Transverse colon (tissue), 4 donors: ENCODE data around the gene TAL1. TPM values are rescaled to one million over a fixed set of nuclear protein-coding genes. Genes with fewer than 3 reads are reported as not detected.

Experiments
- DNase-seq: peaks from one replicate; pipeline ENCODE4 v3.0.0-alpha.2; 2019
- H3K27ac ChIP-seq, 4 donors: fragments of 200-600 bp; sonication (generic); 2 replicates each; pipeline ENCODE4 v1.5.1; 2016 to 2018; ENCODE audit warnings: inconsistent platforms in 4 of 4
- H3K27me3 ChIP-seq: fragments of 200-600 bp; sonication (generic); 2 replicates; pipeline ENCODE4 v1.5.1; 2017; ENCODE audit warnings: inconsistent platforms
- H3K36me3 ChIP-seq, 4 donors: fragments of 200-600 bp; sonication (generic); 2 replicates each; pipeline ENCODE4 v1.5.1; 2017 to 2019; ENCODE audit warnings: inconsistent platforms in 4 of 4
- H3K4me1 ChIP-seq, 4 donors: fragments of 200-600 bp; sonication (generic); 2 replicates each; pipeline ENCODE4 v1.5.1; 2017 to 2020; ENCODE audit warnings: inconsistent platforms in 4 of 4
- H3K4me3 ChIP-seq, 4 donors: fragments of 200-600 bp; sonication (generic); 1 replicate in 1 of 4; 2 replicates in 3 of 4; pipeline versions ENCODE4 v1.5.1 to v1.6.1; 2017 to 2019; ENCODE audit warnings: inconsistent platforms in 4 of 4
- H3K9me3 ChIP-seq, 2 donors: fragments of 200-600 bp; sonication (generic); 2 replicates each; pipeline ENCODE4 v1.5.1; 2017 to 2019; ENCODE audit warnings: inconsistent platforms in 2 of 2
- EP300 ChIP-seq: sonication (generic); formaldehyde crosslinking; IDR thresholded peaks from one replicate; pipeline ENCODE4 v1.6.1; 2017; ENCODE audit warnings: antibody characterized with exemption, low read depth
- POLR2A ChIP-seq: fragments of 450-650 bp; IDR thresholded peaks from one replicate; pipeline ENCODE4 v1.6.1; 2016; ENCODE audit warnings: antibody characterized with exemption, mild to moderate bottlenecking, moderate library complexity
- POLR2AphosphoS5 ChIP-seq, 3 donors: sonication (generic); formaldehyde crosslinking; IDR thresholded peaks; one replicate each; pipeline ENCODE4 v1.6.1; 2016; ENCODE audit warnings: antibody characterized with exemption in 3 of 3
- WGBS, 2 donors: methylation state at CpG; one replicate each; pipeline ENCODE4 v1.1.5; 2018; ENCODE audit warnings: low coverage in 1 of 2; 5-methylcytosine and 5-hydroxymethylcytosine counted together
- in situ Hi-C, 4 donors: fragments of 200-750 bp; cut with MboI; loops; one replicate each; pipeline versions ENCODE4 v1.15.0 to v1.15.1; 2017; ENCODE audit warnings: low sequenced_read_pairs in 3 of 4, low pct_ligation_motif_present in 1 of 4, low pct_unique_long_range_greater_than_20kb in 1 of 4
- intact Hi-C: fragments of 100-400 bp; cut with DNase I; formaldehyde crosslinking; loops from one replicate; pipeline ENCODE4 v1.15.1; 2023; ENCODE audit warnings: low total_unique reads
- total RNA-seq, 4 donors: library from RNA; depleted of rRNA; stranded (reverse); fragments of >200 nt; gene quantifications; one replicate each; pipeline ENCODE4 v1.1.0, GENCODE V29; 2016
- TF ChIP-seq, protein P1 (sequence below), 5 experiments: fragments of 200-600 bp in 3 of 5; fragments of 450-650 bp in 2 of 5; sonication (generic) in 3 of 5; IDR thresholded peaks; 1 replicate in 2 of 5; 2 replicates in 3 of 5; pipeline ENCODE4 v1.5.1; 2016 to 2017; ENCODE audit warnings: antibody characterized with exemption in 5 of 5, inconsistent platforms in 3 of 5, mild to moderate bottlenecking in 2 of 5, moderate library complexity in 1 of 5

TAL1 gene
- total RNA-seq, 4 donors from 2014 or later = 0.80 to 7.9 (median 1.9) TPM

DNA sequence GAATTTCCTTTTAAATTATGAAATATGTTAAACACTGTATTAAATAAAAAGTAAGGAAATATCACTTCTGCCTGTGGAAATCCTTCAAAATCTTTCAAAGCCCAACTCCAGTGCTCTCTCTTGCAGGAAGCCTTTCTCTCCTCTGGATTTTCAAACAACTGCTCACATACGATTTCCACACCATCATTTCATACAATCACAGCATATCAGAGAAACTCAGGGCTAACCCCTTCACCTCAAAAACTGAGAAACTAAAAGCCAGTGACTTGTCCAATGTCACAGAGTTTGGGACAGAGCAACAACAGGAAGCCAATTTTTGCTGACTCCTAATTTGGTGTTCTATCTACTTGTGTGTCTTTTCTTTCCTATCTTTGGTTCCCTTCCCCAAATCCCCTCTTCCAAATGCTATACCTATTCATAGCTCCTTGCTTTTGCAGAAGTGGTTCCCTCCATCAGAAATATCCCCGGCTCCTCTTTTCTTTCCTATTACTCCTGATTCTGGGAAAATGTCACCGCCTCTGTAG is 12.4 kb upstream of the TAL1 start:
- in situ Hi-C loops (no loop called here), intact Hi-C loops (no loop called here)
- DNase-seq = no peak
- TF ChIP-seq, protein P1, sequence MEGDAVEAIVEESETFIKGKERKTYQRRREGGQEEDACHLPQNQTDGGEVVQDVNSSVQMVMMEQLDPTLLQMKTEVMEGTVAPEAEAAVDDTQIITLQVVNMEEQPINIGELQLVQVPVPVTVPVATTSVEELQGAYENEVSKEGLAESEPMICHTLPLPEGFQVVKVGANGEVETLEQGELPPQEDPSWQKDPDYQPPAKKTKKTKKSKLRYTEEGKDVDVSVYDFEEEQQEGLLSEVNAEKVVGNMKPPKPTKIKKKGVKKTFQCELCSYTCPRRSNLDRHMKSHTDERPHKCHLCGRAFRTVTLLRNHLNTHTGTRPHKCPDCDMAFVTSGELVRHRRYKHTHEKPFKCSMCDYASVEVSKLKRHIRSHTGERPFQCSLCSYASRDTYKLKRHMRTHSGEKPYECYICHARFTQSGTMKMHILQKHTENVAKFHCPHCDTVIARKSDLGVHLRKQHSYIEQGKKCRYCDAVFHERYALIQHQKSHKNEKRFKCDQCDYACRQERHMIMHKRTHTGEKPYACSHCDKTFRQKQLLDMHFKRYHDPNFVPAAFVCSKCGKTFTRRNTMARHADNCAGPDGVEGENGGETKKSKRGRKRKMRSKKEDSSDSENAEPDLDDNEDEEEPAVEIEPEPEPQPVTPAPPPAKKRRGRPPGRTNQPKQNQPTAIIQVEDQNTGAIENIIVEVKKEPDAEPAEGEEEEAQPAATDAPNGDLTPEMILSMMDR (IDR thresholded peaks at IDR 0.05) = no peak
- TF ChIP-seq POLR2A (no peak), POLR2AphosphoS5 (IDR thresholded peaks at IDR 0.05) (no peak), EP300 (no peak)
- Histone ChIP-seq H3K27me3 (peaks cover 24% of the 10 kb centered on the region), H3K4me3 (no peak overlapping the region), H3K27ac (no peak overlapping the region), H3K36me3 (no peaks in the 10 kb centered on the region), H3K9me3 (no peaks in the 10 kb centered on the region), H3K4me1 (no peaks in the 10 kb centered on the region)
- 77 to 81% methylated on average over 3 of the region's 3 CpGs for WGBS, 2 donors

GRCh38 chr1:47243910-47244309 is 11.9 kb upstream of the TAL1 start:
- no peak for DNase-seq
- H3K27me3 ChIP-seq = peaks cover 28% of the 10 kb centered on the region
- H3K4me1 ChIP-seq = no peaks in the 10 kb centered on the region
- H3K4me3 ChIP-seq = no peak overlapping the region
- no peak overlapping the region for H3K27ac ChIP-seq
- WGBS, 2 donors = 74 to 75% methylated on average over 5 of the region's 5 CpGs
- TF ChIP-seq POLR2A = no peak
- TF ChIP-seq, protein P1 (IDR thresholded peaks at IDR 0.05) = no peak
- TF ChIP-seq POLR2AphosphoS5 (IDR thresholded peaks at IDR 0.05) = no peak
- no peak for TF ChIP-seq EP300
- no peaks in the 10 kb centered on the region for H3K36me3 ChIP-seq
- intact Hi-C loops (no loop called here), in situ Hi-C loops (no loop called here)
- H3K9me3 ChIP-seq = no peaks in the 10 kb centered on the region

GRCh38 chr1:47241114-47242113 is 9.4 kb upstream of the TAL1 start:
- no peak for DNase-seq
- intact Hi-C loops (no loop called here), in situ Hi-C loops (no loop called here)
- no peak overlapping the region for H3K27ac ChIP-seq
- no peaks in the 10 kb centered on the region for H3K9me3 ChIP-seq
- no peaks in the 10 kb centered on the region for H3K36me3 ChIP-seq
- no peak overlapping the region for H3K4me3 ChIP-seq
- TF ChIP-seq POLR2A = no peak
- TF ChIP-seq, protein P1 (IDR thresholded peaks at IDR 0.05) = no peak
- H3K27me3 ChIP-seq = peaks cover 39% of the 10 kb centered on the region
- no peaks in the 10 kb centered on the region for H3K4me1 ChIP-seq
- WGBS, 2 donors = 76 to 83% methylated on average over 4 to 11 of the region's 11 CpGs

GRCh38 chr1:47238935-47239592 is 7.0 kb upstream of the TAL1 start:
- in situ Hi-C loops = no loop called here
- intact Hi-C loops = no loop called here
- Histone ChIP-seq H3K9me3 (no peaks in the 10 kb centered on the region), H3K27ac (no peak overlapping the region), H3K4me1 (no peaks in the 10 kb centered on the region), H3K36me3 (no peaks in the 10 kb centered on the region), H3K27me3 (peaks cover 55% of the 10 kb centered on the region), H3K4me3 (no peak overlapping the region)
- DNase-seq = no peak
- WGBS, 2 donors = 56 to 69% methylated on average over 3 to 5 of the region's 5 CpGs
- no peak for TF ChIP-seq POLR2AphosphoS5 (IDR thresholded peaks at IDR 0.05)
- TF ChIP-seq, protein P1 (IDR thresholded peaks at IDR 0.05) = no peak
- no peak for TF ChIP-seq POLR2A
- no peak for TF ChIP-seq EP300
